Fibroblast of skin of abdomen (primary cell): ENCODE results near the gene MMS22L.
"Not testable (repeated sequence)": the region's sequence is repeated elsewhere in the genome, so short reads cannot be mapped to it uniquely, and the experiment has no call there.

Experiments used
- DNase-seq: peaks from one replicate; pipeline ENCODE4 v3.0.0-alpha.2; 2013

Gene MMS22L

DNA sequence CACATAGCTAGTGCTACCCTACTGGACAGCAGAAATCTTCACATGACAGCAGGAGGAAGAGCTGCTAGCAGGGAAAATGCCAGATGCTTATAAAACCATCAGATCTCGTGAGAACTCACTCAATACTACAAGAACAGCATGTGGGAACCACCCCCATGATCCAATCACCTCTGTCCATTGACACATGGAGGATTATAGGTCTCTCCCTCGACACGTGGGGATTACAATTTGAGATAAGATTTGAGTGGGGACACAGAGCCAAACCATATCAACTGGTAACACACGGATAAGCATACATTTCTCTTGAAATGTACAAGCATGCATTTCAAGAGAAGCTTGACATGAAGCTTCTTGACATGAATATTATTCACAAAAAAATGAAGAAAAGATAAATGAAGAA lies 64.1 kb downstream of the MMS22L start:
- no peak for DNase-seq

- peak; percentile 70 for DNase-seq
These were observed 67.8 kb downstream of the MMS22L start for GRCh38 chr6:97215157-97215769.

GRCh38 chr6:97214671-97215070 lies 68.3 kb downstream of the MMS22L start:
- DNase-seq = no peak

GRCh38 chr6:97207383-97207782 lies 75.6 kb downstream of the MMS22L start:
- DNase-seq = no peak

DNA sequence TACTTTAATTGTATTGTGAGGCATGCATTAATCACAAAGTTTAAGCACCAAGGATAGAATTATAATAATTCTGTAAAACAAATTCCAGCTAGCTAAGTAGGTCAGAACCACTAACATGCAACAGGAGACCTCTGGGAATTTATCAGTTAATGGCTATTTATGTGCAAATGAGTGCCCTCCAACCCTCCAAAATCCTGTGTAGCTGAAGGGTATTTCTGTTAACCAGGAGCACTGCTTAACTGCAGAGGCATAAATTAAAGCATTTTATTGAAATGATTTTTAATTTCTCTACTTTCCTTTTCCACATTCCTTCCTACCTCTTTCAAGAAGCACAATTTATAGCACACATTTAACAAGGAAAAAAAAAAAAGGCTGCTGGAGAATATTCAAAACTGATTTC lies 77.0 kb downstream of the MMS22L start:
- DNase-seq = no peak

GRCh38 chr6:97203343-97203742 lies 79.7 kb downstream of the MMS22L start:
- no peak for DNase-seq

- no peak for DNase-seq
These were observed 84.9 kb downstream of the MMS22L start for GRCh38 chr6:97198046-97198565.

DNA sequence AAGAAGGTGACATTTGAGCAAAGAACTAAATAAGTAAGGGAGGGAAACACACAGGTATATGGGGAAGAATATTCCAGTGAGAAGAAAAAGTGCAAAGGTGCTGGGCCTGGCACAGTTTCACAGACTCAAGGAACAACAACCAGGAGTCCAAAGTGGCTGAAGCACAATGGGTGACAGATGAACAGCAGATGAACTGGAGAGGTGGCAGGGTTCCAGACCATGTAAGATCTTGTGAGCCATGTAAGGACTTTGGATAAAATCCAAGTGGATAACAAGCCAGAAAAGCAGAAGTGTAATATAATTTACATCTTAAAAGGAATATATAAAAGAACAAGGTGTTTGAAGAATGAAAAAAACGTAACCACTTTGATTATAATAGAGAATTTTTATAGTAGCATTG lies 87.9 kb downstream of the MMS22L start:
- peak; percentile 44 for DNase-seq

DNA sequence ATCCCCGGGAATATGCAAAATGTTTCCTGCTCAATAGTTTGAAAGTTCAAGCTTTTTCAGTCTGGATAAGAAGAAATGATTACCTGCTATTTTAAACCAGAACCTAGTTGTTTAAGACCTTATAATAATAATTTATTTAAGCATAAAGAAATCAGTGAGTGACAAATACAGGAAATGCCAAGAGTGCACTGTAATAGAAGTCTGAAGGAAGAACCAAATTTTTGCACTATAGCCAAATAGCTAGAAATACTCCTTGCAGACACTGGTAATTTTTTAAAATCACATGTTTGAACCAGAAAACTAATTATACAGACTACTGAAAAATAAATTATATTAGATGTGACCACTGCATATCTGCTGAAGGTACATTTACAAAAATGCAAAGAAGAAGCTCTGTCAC lies 93.2 kb downstream of the MMS22L start:
- DNase-seq = peak; percentile 67

- DNase-seq = no peak
These were observed 95.1 kb downstream of the MMS22L start for GRCh38 chr6:97187951-97188350.

DNA sequence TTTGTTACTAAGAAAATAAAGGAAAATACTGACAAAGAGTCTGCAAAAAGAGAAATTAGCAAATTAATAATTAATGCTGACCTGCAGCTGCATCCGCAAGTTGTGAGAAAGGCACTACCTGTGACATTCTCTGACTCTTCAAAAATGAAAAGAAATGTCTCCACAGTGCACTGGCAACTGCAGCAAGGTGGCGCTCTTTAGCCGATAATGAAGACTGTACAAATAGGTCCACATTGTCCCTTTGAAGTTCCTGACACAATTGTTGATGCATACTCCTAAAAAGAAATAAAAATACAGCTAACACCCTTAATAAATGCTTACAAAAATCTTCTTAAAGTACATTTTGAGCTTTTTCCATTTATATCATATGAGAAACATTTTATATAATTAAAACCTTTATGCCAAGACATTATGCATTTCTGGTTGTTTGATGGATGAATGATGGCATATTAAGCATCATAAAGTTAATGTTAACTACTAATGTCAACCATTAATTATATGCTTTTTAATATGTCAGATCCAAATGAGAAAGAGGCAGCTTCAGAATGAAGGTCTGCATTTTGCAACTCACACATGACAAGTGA lies 96.5 kb downstream of the MMS22L start:
- DNase-seq = peak; percentile 63

DNA sequence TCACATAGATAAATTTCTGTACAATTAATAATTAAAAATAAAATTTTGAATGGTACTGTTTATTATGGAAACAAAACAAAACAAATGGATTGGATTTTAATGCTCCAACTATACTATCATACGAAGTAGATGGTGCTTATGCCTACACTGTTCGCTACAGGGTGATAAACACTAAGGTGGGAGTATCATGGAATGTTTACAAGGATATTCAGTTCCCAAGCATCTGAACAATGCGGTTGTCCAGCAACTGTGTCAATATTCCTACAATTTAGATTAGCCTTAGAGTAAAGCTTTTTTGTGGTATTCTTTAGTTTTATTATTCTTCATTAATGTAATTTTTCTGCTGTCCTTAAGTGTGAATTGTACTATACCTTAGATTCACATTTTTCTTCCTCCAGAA lies 105.1 kb downstream of the MMS22L start:
- DNase-seq = no peak

- DNase-seq = no peak
These were observed 106.5 kb downstream of the MMS22L start for GRCh38 chr6:97176468-97176867.

- DNase-seq = peak; percentile 21
These were observed 107.2 kb downstream of the MMS22L start for GRCh38 chr6:97175806-97176205.

- no peak for DNase-seq
These were observed 108.5 kb downstream of the MMS22L start for GRCh38 chr6:97174471-97174870.

GRCh38 chr6:97160280-97160679 lies 122.7 kb downstream of the MMS22L start:
- no peak for DNase-seq

- DNase-seq = not testable (repeated sequence)
These were observed 127.6 kb downstream of the MMS22L start for GRCh38 chr6:97155447-97155846.

DNA sequence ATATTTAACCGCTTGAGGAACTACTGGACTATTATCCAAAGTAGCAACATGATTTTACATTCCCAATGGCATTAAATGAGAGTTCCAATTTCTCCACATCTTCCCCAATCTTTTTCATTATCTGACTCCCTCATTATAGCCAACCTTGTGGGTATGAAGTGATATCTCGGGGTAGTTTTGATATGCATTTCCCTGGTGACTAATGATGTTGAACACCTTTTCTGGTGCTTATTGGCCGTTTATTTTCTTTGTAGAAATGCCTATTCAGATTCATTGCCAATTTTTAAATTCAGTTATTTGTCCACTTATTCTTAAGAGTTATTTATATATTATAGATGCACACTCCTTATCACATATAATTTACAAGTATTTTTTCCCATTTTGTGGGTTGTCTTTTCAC lies 129.0 kb downstream of the MMS22L start:
- DNase-seq = no peak

- no peak for DNase-seq
These were observed 131.4 kb downstream of the MMS22L start for GRCh38 chr6:97151601-97152000.

DNA sequence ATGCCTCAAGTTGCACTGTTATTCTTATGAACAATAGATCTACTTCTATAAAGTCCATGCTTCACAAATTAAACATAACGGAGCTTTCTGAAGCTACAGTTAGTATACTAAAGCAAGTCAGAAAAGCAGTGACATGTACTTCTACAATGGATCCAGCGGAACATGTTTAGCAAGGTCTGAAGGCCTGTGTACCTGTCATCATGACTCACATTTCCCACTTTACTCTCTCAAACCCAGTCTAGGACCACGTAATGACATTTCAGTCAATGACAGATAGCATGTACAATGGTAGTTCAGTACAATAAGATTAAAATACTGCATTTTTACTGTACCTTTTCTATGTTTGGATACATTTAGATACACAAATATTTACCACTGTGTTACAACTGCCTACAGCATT lies 132.1 kb downstream of the MMS22L start:
- DNase-seq = no peak

DNA sequence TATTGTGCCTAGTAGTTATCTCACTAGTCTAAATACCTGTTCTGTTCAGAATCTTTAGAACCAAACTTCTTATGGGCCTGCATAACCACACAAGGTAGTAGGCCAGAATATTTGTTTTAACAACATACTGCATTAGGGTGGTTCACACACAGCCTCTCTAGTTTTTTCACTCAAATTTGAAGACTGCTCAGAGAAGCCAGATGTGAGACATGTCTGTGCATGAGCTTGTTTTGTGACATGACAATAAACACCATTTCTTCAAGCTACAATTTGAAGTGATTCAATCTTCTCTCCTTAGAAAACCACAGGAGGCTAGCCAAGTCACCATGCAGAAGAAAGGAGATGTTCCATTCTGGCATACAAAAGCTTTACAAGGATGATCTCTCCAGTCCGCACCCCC lies 135.6 kb downstream of the MMS22L start:
- DNase-seq = no peak

DNA sequence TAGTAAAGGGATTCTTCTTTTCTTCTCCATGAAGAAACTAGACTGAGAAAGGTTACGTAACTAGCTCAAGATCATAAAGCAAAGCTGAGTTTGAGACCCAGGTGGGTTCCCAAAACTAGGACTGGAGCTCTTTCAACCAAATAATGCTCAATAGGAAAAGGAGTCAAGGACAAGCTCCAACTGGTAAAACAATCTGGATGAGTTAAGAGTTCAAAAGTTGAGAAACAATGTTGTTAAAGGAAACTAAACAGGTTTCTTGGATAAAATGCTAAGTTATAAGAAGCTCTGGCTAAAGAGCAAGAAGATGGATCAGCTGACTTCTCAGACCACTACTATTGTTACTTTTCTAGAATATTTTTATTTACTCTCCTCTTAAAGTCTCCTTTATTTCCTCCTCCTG lies 137.3 kb downstream of the MMS22L start:
- DNase-seq = no peak

DNA sequence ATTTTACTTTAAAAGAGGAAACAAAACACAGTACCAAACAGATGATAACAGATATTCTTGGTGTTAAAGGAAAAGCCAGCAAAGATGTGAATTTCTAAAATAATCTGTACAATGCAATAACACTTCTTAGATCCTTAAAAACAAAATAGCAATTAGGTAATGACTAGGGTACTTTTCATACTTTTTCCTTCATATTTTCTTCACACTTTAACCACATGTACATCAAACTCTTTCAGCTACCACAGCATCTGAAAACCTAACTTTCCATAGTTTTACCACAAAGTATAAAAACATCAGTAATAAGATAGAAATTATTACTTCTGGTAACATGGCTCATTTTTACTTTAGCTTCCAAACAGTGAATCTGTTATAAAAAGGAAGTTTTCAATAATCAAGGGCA lies 141.3 kb downstream of the MMS22L start:
- DNase-seq = no peak

- DNase-seq = no peak
These were observed 144.4 kb downstream of the MMS22L start for GRCh38 chr6:97138581-97138980.
